Measurements from ENCODE around the gene IVNS1ABP.

DNA sequence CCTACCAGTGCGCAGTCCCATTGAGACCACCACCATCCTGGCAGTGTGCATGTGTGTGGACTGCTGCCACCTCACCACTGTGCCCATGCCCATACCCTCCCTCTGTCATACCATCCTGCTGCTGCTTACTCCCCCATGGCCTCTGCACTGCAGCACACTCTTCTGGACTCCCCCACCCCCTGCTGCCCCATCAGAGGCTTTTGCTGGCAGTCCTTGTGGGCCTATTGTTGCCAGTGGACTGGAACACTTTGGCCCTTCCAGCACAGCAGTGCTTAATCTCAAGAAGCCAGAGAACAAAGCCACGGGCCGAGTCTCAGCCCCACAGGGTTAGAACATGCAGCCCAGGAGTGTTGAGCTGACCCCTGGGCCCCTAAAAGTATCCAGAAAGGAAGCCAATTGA, 41.9 kb upstream of the IVNS1ABP start:
- TF ChIP-seq CTCF (conservative IDR thresholded peaks at IDR 0.05; ENCODE audit: low read depth in 2 of 2) (no peak), POLR2AphosphoS5 (IDR thresholded peaks at IDR 0.05; ENCODE audit: low read depth) (no peak), EZH2 (IDR thresholded peaks at IDR 0.05; ENCODE audit: low read depth, unreplicated experiment) (no peak), ETS1 (IDR thresholded peaks at IDR 0.05) (no peak), EZH2phosphoT487 (IDR thresholded peaks at IDR 0.05; ENCODE audit: unreplicated experiment) (no peak), NANOG (IDR thresholded peaks at IDR 0.05; ENCODE audit: borderline replicate concordance) (no peak), STAT1 (IDR thresholded peaks at IDR 0.05; ENCODE audit: unreplicated experiment) (no peak), CREB1 (CRISPR knock-in tag; IDR thresholded peaks at IDR 0.05; ENCODE audit: low read depth) (no peak), ZNF462 (CRISPR knock-in tag; IDR thresholded peaks at IDR 0.05) (no peak), ZNF331 (CRISPR knock-in tag; IDR thresholded peaks at IDR 0.05; ENCODE audit: low read depth) (no peak)
- TF ChIP-seq, protein P1, sequence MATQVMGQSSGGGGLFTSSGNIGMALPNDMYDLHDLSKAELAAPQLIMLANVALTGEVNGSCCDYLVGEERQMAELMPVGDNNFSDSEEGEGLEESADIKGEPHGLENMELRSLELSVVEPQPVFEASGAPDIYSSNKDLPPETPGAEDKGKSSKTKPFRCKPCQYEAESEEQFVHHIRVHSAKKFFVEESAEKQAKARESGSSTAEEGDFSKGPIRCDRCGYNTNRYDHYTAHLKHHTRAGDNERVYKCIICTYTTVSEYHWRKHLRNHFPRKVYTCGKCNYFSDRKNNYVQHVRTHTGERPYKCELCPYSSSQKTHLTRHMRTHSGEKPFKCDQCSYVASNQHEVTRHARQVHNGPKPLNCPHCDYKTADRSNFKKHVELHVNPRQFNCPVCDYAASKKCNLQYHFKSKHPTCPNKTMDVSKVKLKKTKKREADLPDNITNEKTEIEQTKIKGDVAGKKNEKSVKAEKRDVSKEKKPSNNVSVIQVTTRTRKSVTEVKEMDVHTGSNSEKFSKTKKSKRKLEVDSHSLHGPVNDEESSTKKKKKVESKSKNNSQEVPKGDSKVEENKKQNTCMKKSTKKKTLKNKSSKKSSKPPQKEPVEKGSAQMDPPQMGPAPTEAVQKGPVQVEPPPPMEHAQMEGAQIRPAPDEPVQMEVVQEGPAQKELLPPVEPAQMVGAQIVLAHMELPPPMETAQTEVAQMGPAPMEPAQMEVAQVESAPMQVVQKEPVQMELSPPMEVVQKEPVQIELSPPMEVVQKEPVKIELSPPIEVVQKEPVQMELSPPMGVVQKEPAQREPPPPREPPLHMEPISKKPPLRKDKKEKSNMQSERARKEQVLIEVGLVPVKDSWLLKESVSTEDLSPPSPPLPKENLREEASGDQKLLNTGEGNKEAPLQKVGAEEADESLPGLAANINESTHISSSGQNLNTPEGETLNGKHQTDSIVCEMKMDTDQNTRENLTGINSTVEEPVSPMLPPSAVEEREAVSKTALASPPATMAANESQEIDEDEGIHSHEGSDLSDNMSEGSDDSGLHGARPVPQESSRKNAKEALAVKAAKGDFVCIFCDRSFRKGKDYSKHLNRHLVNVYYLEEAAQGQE (IDR thresholded peaks at IDR 0.05; ENCODE audit: unreplicated experiment) = no peak
